Measurements from ENCODE around the gene STAG1. TPM values are rescaled to one million over a fixed set of nuclear protein-coding genes. Genes with fewer than 3 reads are reported as not detected.

Gene STAG1
- 25.8 and 38.0 TPM in 2 replicates for total RNA-seq

DNA sequence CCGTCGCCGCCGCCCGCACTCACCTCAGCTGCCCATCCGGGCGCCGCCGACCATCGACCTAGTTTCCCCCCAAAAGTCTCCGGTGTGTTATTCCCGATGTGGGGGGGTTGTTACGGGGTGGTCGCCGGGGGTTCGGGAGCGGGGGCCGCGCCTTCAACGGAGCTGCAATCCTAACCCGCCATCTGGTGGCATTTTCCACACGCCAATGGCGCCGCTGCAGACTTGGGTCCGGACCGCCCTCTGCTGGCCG lies at the start of gene STAG1:
Gene STAG1, minus strand, starts transcription at position 207 of the 250 bp plus-strand sequence. CDS start 121,480 bp downstream, outside the sequence.

Small RNAs within 50 kb of the gene (small RNA-seq; reads per million reads assigned to genes)
- gene RNU6-1284P (not detected), gene RNU6-789P (not detected)

Other genes with a start within 250 kb of the STAG1 start
- gene SLC35G2, start 66.7 kb upstream of the STAG1 start, total RNA-seq = 18.0 and 23.2 TPM in 2 replicates
- gene NCK1, start 109.8 kb upstream of the STAG1 start, total RNA-seq = 42.5 and 60.9 TPM in 2 replicates
- 0.33 and 1.3 TPM in 2 replicates for gene IL20RB, start 205.6 kb upstream of the STAG1 start, total RNA-seq